GM12878 (cell line): ENCODE results near the gene IL17RC. TPM values are rescaled to one million over a fixed set of nuclear protein-coding genes. Genes with fewer than 3 reads are reported as not detected.

Experiments used
- ATAC-seq: fragments of 200-7000 bp; cut with Tn5 transposase; 3 replicates; pipeline ENCODE4 v1.9.1; 2020; ENCODE audit warnings: mild to moderate bottlenecking, moderate library complexity
- BruUV-seq: library from RNA; stranded (reverse); fragments of 400-500 nt; replicated peaks from 2 replicates; lab custom pipeline; 2021; lab: Mats Ljungman, UMichigan
- CTCF ChIA-PET: fragments of 300-600 bp; sonication (Branson Sonifier 250); formaldehyde crosslinking; extraction: SDS; loops from one replicate; lab custom pipeline; 2021; ENCODE audit warnings: inconsistent platforms; lab: Yijun Ruan, JAX
- POLR2A ChIA-PET: fragments of 350-600 bp; formaldehyde crosslinking; extraction: SDS; loops from one replicate; lab custom pipeline; 2021; ENCODE audit warnings: inconsistent platforms; lab: Charles Lee
- RAD21 ChIA-PET: fragments of 300-600 bp; sonication (Branson Sonifier 250); formaldehyde crosslinking; loops from one replicate; lab custom pipeline; 2023; ENCODE audit warnings: antibody characterized with exemption; ENCODE audit not compliant: unreplicated experiment; lab: Charles Lee
- SMC1A ChIA-PET: fragments of 300-600 bp; sonication (Branson Sonifier 250); formaldehyde crosslinking; loops from one replicate; lab custom pipeline; 2023; ENCODE audit not compliant: unreplicated experiment, uncharacterized antibody; lab: Charles Lee
- DNase-seq: peaks from one replicate; pipeline ENCODE4 v3.0.0-alpha.2; 2011; ENCODE audit warnings: low read depth, low spot score
- FAIRE-seq: peaks from 3 replicates; lab custom pipeline; 2011; peaks lifted over from hg19 to GRCh38; lab: Jason Lieb, UNC
- H2AFZ ChIP-seq: 2 replicates; pipeline ENCODE4 v1.6.0; 2011; ENCODE audit warnings: low read depth, low read length, control low read depth; ENCODE audit not compliant: control insufficient read depth
- H3K27ac ChIP-seq: 2 replicates; pipeline ENCODE4 v1.5.1; 2011; ENCODE audit warnings: control low read depth; ENCODE audit not compliant: control insufficient read depth, insufficient read depth
- H3K27me3 ChIP-seq, 2 experiments: replicated peaks in 1 of 2; 2 replicates each; pipeline versions ENCODE4 v1.6.0 to v1.6.1; 2011; ENCODE audit warnings: low read length in 1 of 2; ENCODE audit not compliant: control insufficient read depth in 2 of 2, insufficient read depth in 2 of 2
- H3K36me3 ChIP-seq, 2 experiments: 2 replicates each; pipeline ENCODE4 v1.5.1; 2011; ENCODE audit warnings: low read length in 1 of 2; ENCODE audit not compliant: control insufficient read depth in 2 of 2, insufficient read depth in 2 of 2
- H3K4me1 ChIP-seq: 2 replicates; pipeline ENCODE4 v1.6.1; 2011; ENCODE audit warnings: mild to moderate bottlenecking, low read length, moderate library complexity, mixed read lengths; ENCODE audit not compliant: control insufficient read depth, insufficient read depth
- H3K4me2 ChIP-seq: 2 replicates; pipeline ENCODE4 v1.6.0; 2011; ENCODE audit warnings: control low read depth; ENCODE audit not compliant: control insufficient read depth, insufficient read depth
- H3K4me3 ChIP-seq: fragments of 200-600 bp; sonication (generic); 2 replicates; pipeline ENCODE4 v1.5.1; 2016
- H3K79me2 ChIP-seq: 2 replicates; pipeline ENCODE4 v1.6.0; 2011; ENCODE audit warnings: low read length; ENCODE audit not compliant: control insufficient read depth, insufficient read depth
- H3K9ac ChIP-seq: 2 replicates; pipeline ENCODE4 v1.8.0; 2011; ENCODE audit warnings: low read length, control low read depth, mixed read lengths; ENCODE audit not compliant: control insufficient read depth, insufficient read depth
- H3K9me3 ChIP-seq: replicated peaks from 3 replicates; pipeline ENCODE4 v1.5.1; 2011; ENCODE audit warnings: mild to moderate bottlenecking, low read length; ENCODE audit not compliant: control insufficient read depth, insufficient read depth
- H4K20me1 ChIP-seq: 2 replicates; pipeline ENCODE4 v1.6.0; 2011; ENCODE audit not compliant: control insufficient read depth, insufficient read depth
- CBFB ChIP-seq: IDR thresholded peaks from 2 replicates; pipeline ENCODE4 v1.6.1; 2016; ENCODE audit warnings: antibody characterized with exemption, low read depth
- EZH2 ChIP-seq: IDR thresholded peaks from 2 replicates; pipeline ENCODE4 v1.6.1; 2012; ENCODE audit warnings: low read depth, mild to moderate bottlenecking, control low read depth, inconsistent platforms, low read length, borderline replicate concordance; ENCODE audit not compliant: control insufficient read depth
- FOXM1 ChIP-seq: IDR thresholded peaks from 2 replicates; pipeline ENCODE4 v1.6.1; 2012; ENCODE audit warnings: low read depth, mild to moderate bottlenecking, inconsistent platforms, low read length, moderate library complexity
- HDAC6 ChIP-seq: fragments of 200-600 bp; sonication (generic); IDR thresholded peaks from one replicate; pipeline ENCODE4 v1.8.0; 2017; ENCODE audit warnings: antibody characterized with exemption; ENCODE audit not compliant: unreplicated experiment
- IKZF2 ChIP-seq, 2 experiments: fragments of 450-650 bp; IDR thresholded peaks; 2 replicates each; pipeline ENCODE4 v1.6.1; 2017; ENCODE audit warnings: mild to moderate bottlenecking in 2 of 2, moderate library complexity in 2 of 2
- MEF2B ChIP-seq: fragments of 450-650 bp; IDR thresholded peaks from 2 replicates; pipeline ENCODE4 v1.6.1; 2018; ENCODE audit warnings: mild to moderate bottlenecking, moderate library complexity; ENCODE audit not compliant: partially characterized antibody, poor library complexity, severe bottlenecking
- MLLT1 ChIP-seq: fragments of 450-650 bp; IDR thresholded peaks from 2 replicates; pipeline ENCODE4 v1.6.1; 2016; ENCODE audit warnings: mild to moderate bottlenecking
- MTA2 ChIP-seq: fragments of 450-650 bp; IDR thresholded peaks from 2 replicates; pipeline ENCODE4 v1.6.1; 2016; ENCODE audit warnings: low read depth, mild to moderate bottlenecking, moderate library complexity
- MYC ChIP-seq: IDR thresholded peaks from 2 replicates; pipeline ENCODE4 v1.6.1; 2011; ENCODE audit warnings: mild to moderate bottlenecking, low read length, moderate library complexity, inconsistent platforms; ENCODE audit not compliant: insufficient read depth, insufficient replicate concordance, insufficient read length, severe bottlenecking
- NKRF ChIP-seq: fragments of 450-650 bp; conservative IDR thresholded peaks from 2 replicates; pipeline ENCODE4 v1.6.1; 2017; ENCODE audit warnings: mild to moderate bottlenecking, moderate library complexity
- NR2C1 ChIP-seq: fragments of 450-650 bp; IDR thresholded peaks from 2 replicates; pipeline ENCODE4 v1.6.1; 2017; ENCODE audit warnings: antibody characterized with exemption, mild to moderate bottlenecking, moderate library complexity
- POLR2AphosphoS2 ChIP-seq: IDR thresholded peaks from 2 replicates; pipeline ENCODE4 v1.6.1; 2011; ENCODE audit warnings: low read depth, mild to moderate bottlenecking, low read length, improper control_type of control experiment, moderate library complexity
- TCF3 ChIP-seq: IDR thresholded peaks from 2 replicates; pipeline ENCODE4 v1.6.1; 2012; ENCODE audit warnings: low read depth, mild to moderate bottlenecking, low read length, borderline replicate concordance; ENCODE audit not compliant: insufficient read depth
- ZSCAN29 ChIP-seq: fragments of 450-650 bp; IDR thresholded peaks from 2 replicates; pipeline ENCODE4 v1.6.1; 2017; ENCODE audit warnings: mild to moderate bottlenecking, moderate library complexity
- ZZZ3 ChIP-seq: IDR thresholded peaks from 2 replicates; pipeline ENCODE4 v1.6.1; 2011; ENCODE audit warnings: low read depth; ENCODE audit not compliant: control insufficient read depth, insufficient read length
- WGBS: methylation state at CpG from one replicate; pipeline ENCODE4 v1.1.6; 2016; ENCODE audit warnings: low lambda C conversion rate; ENCODE audit not compliant: insufficient replicate concordance, insufficient coverage; ENCODE audit errors: missing lambda C conversion rate; 5-methylcytosine and 5-hydroxymethylcytosine counted together
- in situ Hi-C: fragments of 300-500 bp; cut with MboI; formaldehyde crosslinking; loops from 9 replicates; pipeline ENCODE4 v1.14.3; 2018; ENCODE audit warnings: mixed read lengths
- intact Hi-C: fragments of 100-400 bp; cut with micrococcal nuclease; formaldehyde crosslinking; loops from one replicate; pipeline ENCODE4 v1.14.2; 2022; ENCODE audit not compliant: unreplicated experiment
- polyA plus RNA-seq, 11 experiments: library from polyadenylated mRNA; depleted of rRNA in 4 of 11; unstranded in 6 of 11; stranded (reverse) in 5 of 11; fragments of >200 nt; fragmentation: Nextera tagmentation in 4 of 11; fragmentation: Illumina TruSeq in 1 of 11; extraction: Ambion mirVana in 4 of 11; extraction: Trizol in 1 of 11; gene quantifications; 1 replicate in 1 of 11; 2 replicates in 10 of 11; pipeline versions ENCODE4 v1.2.1 to v1.2.3, GENCODE V29; 2011 to 2016; ENCODE audit warnings: inconsistent platforms in 2 of 11, missing spikeins in 2 of 11, low read depth in 1 of 11
- total RNA-seq, 4 experiments: library from RNA; depleted of rRNA in 3 of 4; stranded (reverse); fragments of >200 nt in 3 of 4; fragmentation: Illumina TruSeq in 1 of 4; extraction: Trizol in 1 of 4; gene quantifications; 2 replicates each; pipeline versions ENCODE4 v1.2.1 to v1.2.3, GENCODE V29; 2013 to 2021
- TF ChIP-seq, protein P1 (sequence below): fragments of 450-650 bp; IDR thresholded peaks from 2 replicates; pipeline ENCODE4 v1.6.1; 2016; ENCODE audit warnings: mild to moderate bottlenecking, moderate library complexity, borderline replicate concordance

Gene IL17RC
- total and polyA plus RNA-seq, 10 of the 15 experiments (the other 5 are each of a cell fraction or from before 2014, with no cell fraction given), result 0.07 to 4.4 (median 0.34) TPM; not detected in 3

DNA sequence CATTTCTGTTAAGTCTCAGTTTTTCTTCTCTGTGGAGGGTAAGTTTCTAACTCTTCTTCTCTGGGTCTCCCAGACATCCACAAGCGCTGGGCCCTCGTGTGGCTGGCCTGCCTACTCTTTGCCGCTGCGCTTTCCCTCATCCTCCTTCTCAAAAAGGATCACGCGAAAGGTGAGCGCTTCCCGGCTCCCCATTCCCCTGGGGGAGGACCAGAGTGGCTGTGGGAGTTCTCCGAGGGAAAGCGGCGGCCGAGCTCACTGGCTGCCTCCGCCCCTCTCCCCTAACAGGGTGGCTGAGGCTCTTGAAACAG is 15.6 kb downstream of the IL17RC start:
- ChIA-PET POLR2A (interaction anchor here (0.6 to 2.2 kb wide), 16 partner anchors 10 to 372 kb away, joined by 3 to 19 read pairs (median 4); partner anchors contain the start of genes CIDEC, GHRL, IL17RE and JAGN1), RAD21 (interaction anchor here (0.6 to 5.2 kb wide), 25 partner anchors 10 to 390 kb away, joined by 3 to 51 read pairs (median 5); partner anchors contain the start of genes ARPC4, EMC3, JAGN1 and PRRT3), SMC1A (interaction anchor here (0.7 to 3.8 kb wide), 27 partner anchors 8 to 389 kb away, joined by 3 to 20 read pairs (median 4); partner anchors contain the start of genes FANCD2, GHRL, JAGN1 and PRRT3), CTCF (interaction anchor here (0.7 to 5.0 kb wide), 40 partner anchors 9 to 579 kb away, joined by 3 to 45 read pairs (median 6); partner anchors contain the start of genes ARPC4, CIDEC, EMC3 and FANCD2)
- peak overlapping the region; percentile 98 for H3K4me2 ChIP-seq
- TF ChIP-seq IKZF2 (IDR thresholded peaks at IDR 0.05) (peak in 1 of 2 experiments; percentile 61; a peak in 3 of 4 replicates), ZSCAN29 (no peak), HDAC6 (no peak), FOXM1 (no peak), MEF2B (peak; percentile 52), NR2C1 (no peak), EZH2 (no peak), CBFB (no peak), MTA2 (peak; percentile 28; the same call in 1 of the 2 replicates), MYC (no peak), POLR2AphosphoS2 (0 out of 2 replicates have a peak, but pooled peaks have one; percentile 23), ZZZ3 (no peak), TCF3 (no peak), MLLT1 (peak; percentile 41; the same call in 1 of the 2 replicates), NKRF (no peak)
- TF ChIP-seq, protein P1, sequence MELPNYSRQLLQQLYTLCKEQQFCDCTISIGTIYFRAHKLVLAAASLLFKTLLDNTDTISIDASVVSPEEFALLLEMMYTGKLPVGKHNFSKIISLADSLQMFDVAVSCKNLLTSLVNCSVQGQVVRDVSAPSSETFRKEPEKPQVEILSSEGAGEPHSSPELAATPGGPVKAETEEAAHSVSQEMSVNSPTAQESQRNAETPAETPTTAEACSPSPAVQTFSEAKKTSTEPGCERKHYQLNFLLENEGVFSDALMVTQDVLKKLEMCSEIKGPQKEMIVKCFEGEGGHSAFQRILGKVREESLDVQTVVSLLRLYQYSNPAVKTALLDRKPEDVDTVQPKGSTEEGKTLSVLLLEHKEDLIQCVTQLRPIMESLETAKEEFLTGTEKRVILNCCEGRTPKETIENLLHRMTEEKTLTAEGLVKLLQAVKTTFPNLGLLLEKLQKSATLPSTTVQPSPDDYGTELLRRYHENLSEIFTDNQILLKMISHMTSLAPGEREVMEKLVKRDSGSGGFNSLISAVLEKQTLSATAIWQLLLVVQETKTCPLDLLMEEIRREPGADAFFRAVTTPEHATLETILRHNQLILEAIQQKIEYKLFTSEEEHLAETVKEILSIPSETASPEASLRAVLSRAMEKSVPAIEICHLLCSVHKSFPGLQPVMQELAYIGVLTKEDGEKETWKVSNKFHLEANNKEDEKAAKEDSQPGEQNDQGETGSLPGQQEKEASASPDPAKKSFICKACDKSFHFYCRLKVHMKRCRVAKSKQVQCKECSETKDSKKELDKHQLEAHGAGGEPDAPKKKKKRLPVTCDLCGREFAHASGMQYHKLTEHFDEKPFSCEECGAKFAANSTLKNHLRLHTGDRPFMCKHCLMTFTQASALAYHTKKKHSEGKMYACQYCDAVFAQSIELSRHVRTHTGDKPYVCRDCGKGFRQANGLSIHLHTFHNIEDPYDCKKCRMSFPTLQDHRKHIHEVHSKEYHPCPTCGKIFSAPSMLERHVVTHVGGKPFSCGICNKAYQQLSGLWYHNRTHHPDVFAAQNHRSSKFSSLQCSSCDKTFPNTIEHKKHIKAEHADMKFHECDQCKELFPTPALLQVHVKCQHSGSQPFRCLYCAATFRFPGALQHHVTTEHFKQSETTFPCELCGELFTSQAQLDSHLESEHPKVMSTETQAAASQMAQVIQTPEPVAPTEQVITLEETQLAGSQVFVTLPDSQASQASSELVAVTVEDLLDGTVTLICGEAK, result peak; percentile 46; the same call in 1 of the 2 replicates
- peak overlapping the region; percentile 71 for H3K27ac ChIP-seq
- peaks cover 9% of the 10 kb centered on the region for H3K4me1 ChIP-seq
- FAIRE-seq (no peak), DNase-seq (no peak), ATAC-seq (no peak)
- H2AFZ ChIP-seq, result peak overlapping the region; percentile 88
- H3K4me3 ChIP-seq, result peak overlapping the region; percentile 89
- in situ Hi-C loops (no loop called here), intact Hi-C loops (loop anchor here (2.0 to 10.0 kb wide), 6 partner anchors 18 to 392 kb away; partner anchors contain the start of genes ARPC4, JAGN1, RPUSD3 and SEC13)
- BruUV-seq, result no TSS peak
- H3K9me3 ChIP-seq, result no peaks in the 10 kb centered on the region
- peaks cover 18% of the 10 kb centered on the region for H3K79me2 ChIP-seq
- no peaks in the 10 kb centered on the region; a peak in 1 of 4 replicates for H3K36me3 ChIP-seq
- 11% methylated on average over 13 of the region's 13 CpGs for WGBS
- no peaks in the 10 kb centered on the region for H3K27me3 ChIP-seq
- peak overlapping the region; percentile 77 for H3K9ac ChIP-seq
- no peaks in the 10 kb centered on the region for H4K20me1 ChIP-seq
